Fibroblast of pulmonary artery (primary cell): ENCODE results near the gene SIGLEC1.

Experiments
- DNase-seq: peaks from one replicate; pipeline ENCODE4 v3.0.0-alpha.2; 2010; ENCODE audit warnings: low read depth
- H3K4me3 ChIP-seq: replicated peaks from 2 replicates; pipeline ENCODE4 v1.5.1; 2011; ENCODE audit warnings: low read depth, mild to moderate bottlenecking, control low read depth, low read length, moderate library complexity
- TF ChIP-seq, protein P1 (sequence below): IDR thresholded peaks from 2 replicates; pipeline ENCODE4 v1.5.1; 2011; ENCODE audit warnings: mild to moderate bottlenecking, control low read depth, low read length, inconsistent platforms; ENCODE audit errors: missing control alignments

Gene SIGLEC1

DNA sequence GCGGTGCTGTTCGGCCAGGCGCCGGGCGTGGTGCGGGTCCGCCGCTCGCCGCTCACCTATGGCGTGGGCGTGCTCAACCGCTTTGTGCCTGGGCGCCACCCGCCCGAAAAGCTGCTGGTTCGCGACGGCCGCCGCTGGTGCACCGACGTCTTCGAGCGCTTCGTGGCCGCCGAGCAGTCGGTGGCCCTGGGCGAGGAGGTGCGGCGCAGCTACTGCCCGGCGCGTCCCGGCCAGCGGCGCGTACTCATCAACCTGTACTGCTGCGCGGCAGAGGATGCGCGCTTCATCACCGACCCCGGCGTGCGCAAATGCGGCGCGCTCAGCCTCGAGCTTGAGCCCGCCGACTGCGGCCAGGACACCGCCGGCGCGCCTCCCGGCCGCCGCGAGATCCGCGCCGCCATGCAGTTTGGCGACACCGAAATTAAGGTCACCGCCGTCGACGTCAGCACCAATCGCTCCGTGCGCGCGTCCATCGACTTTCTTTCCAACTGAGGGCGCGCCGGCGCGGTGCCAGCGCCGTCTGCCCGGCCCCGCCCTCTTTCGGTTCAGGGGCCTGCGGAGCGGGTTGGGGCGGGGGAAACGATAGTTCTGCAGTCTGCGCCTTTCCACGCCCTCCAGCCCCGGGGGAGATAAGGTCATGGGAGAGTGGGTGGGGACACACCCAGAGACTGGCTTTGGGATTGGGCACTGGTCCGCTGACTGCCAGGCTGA lies 39.4 kb upstream of the SIGLEC1 start:
- no peak for DNase-seq
- H3K4me3 ChIP-seq = no peak overlapping the region
- TF ChIP-seq, protein P1, sequence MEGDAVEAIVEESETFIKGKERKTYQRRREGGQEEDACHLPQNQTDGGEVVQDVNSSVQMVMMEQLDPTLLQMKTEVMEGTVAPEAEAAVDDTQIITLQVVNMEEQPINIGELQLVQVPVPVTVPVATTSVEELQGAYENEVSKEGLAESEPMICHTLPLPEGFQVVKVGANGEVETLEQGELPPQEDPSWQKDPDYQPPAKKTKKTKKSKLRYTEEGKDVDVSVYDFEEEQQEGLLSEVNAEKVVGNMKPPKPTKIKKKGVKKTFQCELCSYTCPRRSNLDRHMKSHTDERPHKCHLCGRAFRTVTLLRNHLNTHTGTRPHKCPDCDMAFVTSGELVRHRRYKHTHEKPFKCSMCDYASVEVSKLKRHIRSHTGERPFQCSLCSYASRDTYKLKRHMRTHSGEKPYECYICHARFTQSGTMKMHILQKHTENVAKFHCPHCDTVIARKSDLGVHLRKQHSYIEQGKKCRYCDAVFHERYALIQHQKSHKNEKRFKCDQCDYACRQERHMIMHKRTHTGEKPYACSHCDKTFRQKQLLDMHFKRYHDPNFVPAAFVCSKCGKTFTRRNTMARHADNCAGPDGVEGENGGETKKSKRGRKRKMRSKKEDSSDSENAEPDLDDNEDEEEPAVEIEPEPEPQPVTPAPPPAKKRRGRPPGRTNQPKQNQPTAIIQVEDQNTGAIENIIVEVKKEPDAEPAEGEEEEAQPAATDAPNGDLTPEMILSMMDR = no peak

DNA sequence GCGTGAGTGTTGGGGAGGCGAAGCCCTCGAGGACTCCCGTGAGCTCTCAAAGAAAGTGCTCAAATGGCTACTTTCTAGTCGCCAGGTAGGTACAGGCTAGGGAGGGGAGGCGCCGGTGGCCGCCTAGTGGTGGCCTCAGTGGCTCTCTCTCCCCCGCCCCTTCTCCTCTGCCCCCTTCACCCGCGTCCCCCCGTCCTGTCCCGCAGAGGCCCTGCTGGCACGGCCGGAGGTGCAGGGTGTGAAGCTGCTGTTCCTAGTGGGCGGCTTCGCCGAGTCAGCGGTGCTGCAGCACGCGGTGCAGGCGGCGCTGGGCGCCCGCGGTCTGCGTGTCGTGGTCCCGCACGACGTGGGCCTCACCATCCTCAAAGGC lies 38.9 kb upstream of the SIGLEC1 start:
- DNase-seq = no peak
- H3K4me3 ChIP-seq = no peak overlapping the region
- TF ChIP-seq, protein P1 = no peak

DNA sequence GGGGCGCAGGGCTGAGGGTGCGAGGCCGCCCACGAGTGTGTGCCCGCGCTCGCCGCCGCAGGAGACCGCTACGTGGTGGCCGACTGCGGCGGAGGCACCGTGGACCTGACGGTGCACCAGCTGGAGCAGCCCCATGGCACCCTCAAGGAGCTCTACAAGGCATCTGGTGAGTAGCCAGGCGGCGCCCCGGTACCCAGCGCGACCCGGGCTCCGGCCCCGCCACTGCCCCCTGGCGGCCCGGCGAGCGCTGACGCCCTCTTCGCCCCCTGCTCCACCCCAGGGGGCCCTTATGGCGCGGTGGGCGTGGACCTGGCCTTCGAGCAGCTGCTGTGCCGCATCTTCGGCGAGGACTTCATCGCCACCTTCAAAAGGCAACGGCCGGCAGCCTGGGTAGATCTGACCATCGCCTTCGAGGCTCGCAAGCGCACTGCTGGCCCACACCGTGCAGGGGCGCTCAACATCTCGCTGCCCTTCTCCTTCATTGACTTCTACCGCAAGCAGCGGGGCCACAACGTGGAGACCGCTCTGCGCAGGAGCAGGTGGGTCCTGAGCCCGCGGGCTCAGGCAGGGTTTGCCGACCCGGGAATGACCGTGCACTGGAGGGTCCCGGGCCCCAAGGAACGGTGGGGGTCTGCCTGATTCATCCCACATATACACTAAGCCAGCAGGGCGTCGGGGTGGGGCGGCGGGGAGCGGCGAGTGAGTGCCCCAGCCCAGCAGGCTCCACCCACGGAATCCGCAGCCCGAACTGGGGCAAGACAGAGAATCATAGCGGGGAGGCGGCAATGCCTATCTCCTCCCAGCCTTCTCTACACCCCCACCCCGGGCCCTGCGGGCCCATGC lies 37.5 kb upstream of the SIGLEC1 start:
- DNase-seq = no peak
- no peak overlapping the region for H3K4me3 ChIP-seq
- TF ChIP-seq, protein P1 = peak; percentile 19

DNA sequence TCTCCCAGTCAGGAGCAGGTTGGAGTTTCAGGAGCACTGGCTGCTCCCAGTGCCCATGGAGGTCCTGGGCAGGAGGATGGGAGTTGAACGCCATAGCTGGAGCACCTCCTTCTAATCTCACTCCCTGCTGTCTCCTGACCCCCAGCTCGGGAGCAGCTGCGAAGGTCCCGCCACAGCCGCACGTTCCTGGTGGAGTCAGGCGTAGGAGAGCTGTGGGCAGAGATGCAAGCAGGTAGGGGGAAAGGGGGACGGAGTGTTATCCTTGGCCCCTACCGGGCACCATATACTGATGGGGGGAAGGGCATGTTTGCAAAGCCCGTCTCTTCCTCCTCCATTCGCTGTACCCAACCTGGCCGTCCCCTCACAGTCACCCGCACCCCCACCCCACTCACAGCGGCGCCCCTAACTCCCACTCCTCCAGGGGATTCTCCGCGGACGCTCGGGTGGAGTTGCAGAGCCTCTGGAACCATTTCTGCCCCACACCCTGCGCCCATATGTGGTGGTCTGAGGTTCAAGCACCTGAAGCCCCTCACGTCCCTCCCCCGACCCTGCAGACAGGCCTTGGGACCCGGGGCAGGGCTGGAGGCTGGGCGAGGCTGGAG lies 36.8 kb upstream of the SIGLEC1 start:
- TF ChIP-seq, protein P1 = no peak
- no peak overlapping the region for H3K4me3 ChIP-seq
- DNase-seq = no peak

DNA sequence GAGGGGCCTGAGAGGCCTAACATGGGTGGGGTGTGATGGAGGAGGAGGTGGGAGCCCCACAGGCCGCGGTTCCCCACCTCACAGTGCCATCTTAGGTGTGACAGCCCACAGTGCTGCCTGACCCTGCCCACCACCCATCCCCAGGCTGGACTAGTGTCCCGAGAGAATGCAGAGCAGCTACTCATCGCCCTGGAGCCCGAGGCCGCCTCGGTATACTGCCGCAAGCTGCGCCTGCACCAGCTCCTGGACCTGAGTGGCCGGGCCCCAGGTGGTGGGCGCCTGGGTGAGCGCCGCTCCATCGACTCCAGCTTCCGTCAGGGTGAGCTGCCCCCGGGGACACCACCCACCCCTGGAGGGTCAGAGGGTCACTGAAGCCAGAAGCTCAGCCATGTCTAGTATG lies 35.7 kb upstream of the SIGLEC1 start:
- H3K4me3 ChIP-seq = no peak overlapping the region
- no peak for DNase-seq
- TF ChIP-seq, protein P1 = no peak

DNA sequence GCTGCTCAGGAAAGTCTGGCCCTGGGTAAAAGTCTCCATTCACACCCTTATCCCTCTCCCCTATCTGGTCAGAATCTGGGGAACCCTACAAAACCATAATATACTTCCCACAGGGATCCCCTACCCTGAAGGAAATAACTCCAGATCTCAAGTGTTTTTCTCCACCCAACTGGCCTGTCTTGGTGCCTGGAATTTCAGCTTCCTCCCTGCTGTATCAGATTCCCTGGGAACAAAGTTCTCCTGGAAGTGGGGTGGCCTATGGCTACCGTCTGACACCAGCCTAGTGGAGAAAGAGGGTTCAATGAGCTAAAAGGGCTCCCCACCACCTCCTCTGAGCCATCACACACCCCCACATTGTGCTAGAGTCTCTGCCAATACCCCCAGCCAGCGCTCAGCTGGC lies 35.1 kb upstream of the SIGLEC1 start:
- TF ChIP-seq, protein P1 = no peak
- no peak for DNase-seq
- no peak overlapping the region for H3K4me3 ChIP-seq
